K562 (cell line): Measurements from ENCODE around the gene ZNF585A. TPM values are rescaled to one million over a fixed set of nuclear protein-coding genes. Genes with fewer than 3 reads are reported as not detected.
A peak's percentile ranks its signal among the peaks of the same experiment; 100 is the strongest.

Experiments used
- COPS2 ChIP-seq: fragments of 450-650 bp; conservative IDR thresholded peaks from 2 replicates; pipeline ENCODE4 v1.6.1; 2016; ENCODE audit warnings: mild to moderate bottlenecking, moderate library complexity
- FOXM1 ChIP-seq, 2 experiments: fragments of 450-650 bp in 1 of 2; sonication (generic) in 1 of 2; formaldehyde crosslinking in 1 of 2; IDR thresholded peaks; 2 replicates each; pipeline versions ENCODE4 v1.6.1 to v1.9.0; 2017 to 2022; ENCODE audit warnings: low read depth in 2 of 2, mild to moderate bottlenecking in 2 of 2, missing genetic modification reagents in 1 of 2, moderate library complexity in 1 of 2
- SLC30A9 ChIP-seq: fragments of 250-450 bp; sonication (Bioruptor Pico); IDR thresholded peaks from 2 replicates; pipeline ENCODE4 v1.8.0; 2022; ENCODE audit warnings: mild to moderate bottlenecking, moderate library complexity
- TOE1 ChIP-seq, 2 experiments: fragments of 450-650 bp in 1 of 2; sonication (generic) in 1 of 2; formaldehyde crosslinking in 1 of 2; IDR thresholded peaks; 2 replicates each; pipeline versions ENCODE4 v1.7.1 to v1.8.0; 2016 to 2022; ENCODE audit warnings: borderline replicate concordance in 2 of 2, mild to moderate bottlenecking in 2 of 2, antibody characterized with exemption in 1 of 2, inconsistent platforms in 1 of 2, low read depth in 1 of 2, missing genetic modification reagents in 1 of 2, moderate library complexity in 1 of 2
- TRIM28 ChIP-seq: fragments of 450-650 bp; IDR thresholded peaks from 2 replicates; pipeline ENCODE4 v1.6.1; 2017
- XRCC4 ChIP-seq: IDR thresholded peaks from one replicate; pipeline ENCODE4 v1.6.1; 2011; ENCODE audit not compliant: insufficient read depth, insufficient read length; ENCODE audit errors: extremely low read depth
- ZBTB8A ChIP-seq: fragments of 450-650 bp; IDR thresholded peaks from 2 replicates; pipeline ENCODE4 v1.6.1; 2018; ENCODE audit warnings: mild to moderate bottlenecking, moderate library complexity; ENCODE audit not compliant: partially characterized antibody
- ZNF263 ChIP-seq: sonication (generic); formaldehyde crosslinking; IDR thresholded peaks from 2 replicates; pipeline ENCODE4 v1.8.0; 2022; ENCODE audit warnings: mild to moderate bottlenecking, missing genetic modification reagents, borderline replicate concordance
- ZNF3 ChIP-seq: fragments of 250-450 bp; sonication (Bioruptor Pico); IDR thresholded peaks from 2 replicates; pipeline ENCODE4 v1.5.0; 2021; ENCODE audit warnings: mild to moderate bottlenecking, moderate library complexity
- polyA plus RNA-seq, 8 experiments: library from polyadenylated mRNA; depleted of rRNA in 4 of 8; stranded (reverse) in 5 of 8; unstranded in 3 of 8; fragments of >200 nt; fragmentation: Nextera tagmentation in 2 of 8; fragmentation: Illumina TruSeq in 1 of 8; extraction: Ambion mirVana in 2 of 8; extraction: Trizol in 1 of 8; gene quantifications; 2 replicates each; pipeline versions ENCODE4 v1.2.1 to v1.2.3, GENCODE V29; 2011 to 2014; ENCODE audit warnings: inconsistent platforms in 1 of 8, missing spikeins in 1 of 8
- total RNA-seq, 7 experiments: library from RNA; depleted of rRNA in 6 of 7; stranded (reverse); fragments of >200 nt in 6 of 7; fragmentation: Illumina TruSeq in 2 of 7; extraction: Trizol in 2 of 7; gene quantifications; 2 replicates each; pipeline versions ENCODE4 v1.2.1 to v1.2.3, GENCODE V29; 2011 to 2021; ENCODE audit warnings: low replicate concordance in 1 of 7
- TF ChIP-seq, protein P1 (sequence below): fragments of 250-450 bp; sonication (Bioruptor Pico); IDR thresholded peaks from 2 replicates; pipeline ENCODE4 v1.5.0; 2022; ENCODE audit warnings: mild to moderate bottlenecking
- TF ChIP-seq, protein P2 (sequence below): fragments of 150-350 bp; conservative IDR thresholded peaks from 2 replicates; pipeline ENCODE4 v1.6.1; 2014; ENCODE audit warnings: low read length
- TF ChIP-seq, protein P3 (sequence below): fragments of 450-650 bp; IDR thresholded peaks from 2 replicates; pipeline ENCODE4 v1.6.1; 2016; ENCODE audit warnings: low read depth

ZNF585A gene
- total and polyA plus RNA-seq, 9 of the 15 experiments (the other 6 are each of a cell fraction or from before 2014, with no cell fraction given), result 5.6 to 31.0 (median 8.5) TPM

DNA sequence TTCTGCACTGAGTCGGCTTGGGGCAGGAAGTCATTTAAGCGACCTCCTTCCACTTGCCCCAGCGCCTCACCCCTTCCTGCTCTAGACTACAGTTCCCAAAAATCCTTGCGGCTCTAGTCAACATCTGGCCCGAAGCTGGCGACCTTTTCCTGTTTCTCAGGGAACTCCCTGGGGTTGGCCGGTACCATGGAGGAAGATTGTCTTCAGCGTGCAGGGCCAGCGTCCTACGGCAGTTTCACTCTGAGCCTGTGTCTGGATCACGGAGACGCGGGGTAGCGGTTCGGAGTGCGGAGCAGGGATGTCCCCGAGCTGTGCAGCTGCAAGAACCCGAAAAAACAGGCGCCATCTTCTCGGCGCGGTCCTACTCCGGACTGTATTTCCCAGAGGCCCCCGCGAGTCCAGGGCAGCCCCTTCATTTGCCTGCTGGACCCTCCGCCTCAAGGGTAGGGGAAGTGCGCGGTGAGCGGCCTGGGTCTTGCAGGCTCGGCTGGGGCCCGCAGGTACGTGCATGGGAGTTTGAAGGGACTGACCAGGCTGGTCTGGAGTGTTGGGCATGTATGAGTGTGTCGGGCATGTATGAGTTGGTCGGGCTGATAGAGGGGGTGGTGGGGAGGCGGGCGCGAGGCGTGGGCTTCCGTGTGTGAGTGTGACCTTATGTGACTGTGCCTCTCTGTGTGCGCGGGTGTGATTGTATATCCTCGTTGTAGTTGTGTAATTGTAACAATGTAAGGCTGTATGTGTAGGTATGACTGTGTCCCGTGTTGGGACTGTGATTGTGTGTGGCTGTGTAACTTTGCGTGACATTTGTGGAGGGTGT lies 45.5 kb upstream of the ZNF585A start, which contains the start of gene ZNF383 (continued):
- TF ChIP-seq, protein P1, sequence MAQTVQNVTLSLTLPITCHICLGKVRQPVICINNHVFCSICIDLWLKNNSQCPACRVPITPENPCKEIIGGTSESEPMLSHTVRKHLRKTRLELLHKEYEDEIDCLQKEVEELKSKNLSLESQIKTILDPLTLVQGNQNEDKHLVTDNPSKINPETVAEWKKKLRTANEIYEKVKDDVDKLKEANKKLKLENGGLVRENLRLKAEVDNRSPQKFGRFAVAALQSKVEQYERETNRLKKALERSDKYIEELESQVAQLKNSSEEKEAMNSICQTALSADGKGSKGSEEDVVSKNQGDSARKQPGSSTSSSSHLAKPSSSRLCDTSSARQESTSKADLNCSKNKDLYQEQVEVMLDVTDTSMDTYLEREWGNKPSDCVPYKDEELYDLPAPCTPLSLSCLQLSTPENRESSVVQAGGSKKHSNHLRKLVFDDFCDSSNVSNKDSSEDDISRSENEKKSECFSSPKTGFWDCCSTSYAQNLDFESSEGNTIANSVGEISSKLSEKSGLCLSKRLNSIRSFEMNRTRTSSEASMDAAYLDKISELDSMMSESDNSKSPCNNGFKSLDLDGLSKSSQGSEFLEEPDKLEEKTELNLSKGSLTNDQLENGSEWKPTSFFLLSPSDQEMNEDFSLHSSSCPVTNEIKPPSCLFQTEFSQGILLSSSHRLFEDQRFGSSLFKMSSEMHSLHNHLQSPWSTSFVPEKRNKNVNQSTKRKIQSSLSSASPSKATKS (CRISPR knock-in tag), result no peak
- TF ChIP-seq TOE1 (IDR thresholded peaks at IDR 0.05; ENCODE audit: borderline replicate concordance) (peak; percentile 81), TOE1 (CRISPR knock-in tag; IDR thresholded peaks at IDR 0.05; ENCODE audit: borderline replicate concordance, low read depth) (no peak), COPS2 (no peak), ZNF3 (CRISPR knock-in tag) (no peak), ZNF263 (no peak), TRIM28 (0 out of 2 replicates have a peak, but pooled peaks have one; percentile 23), ZBTB8A (no peak), FOXM1 (IDR thresholded peaks at IDR 0.05; ENCODE audit: low read depth) (peak; percentile 48; the same call in 1 of the 2 replicates), FOXM1 (CRISPR knock-in tag; IDR thresholded peaks at IDR 0.05; ENCODE audit: low read depth) (no peak), SLC30A9 (CRISPR knock-in tag) (no peak), XRCC4 (no peak)
- TF ChIP-seq, protein P2, sequence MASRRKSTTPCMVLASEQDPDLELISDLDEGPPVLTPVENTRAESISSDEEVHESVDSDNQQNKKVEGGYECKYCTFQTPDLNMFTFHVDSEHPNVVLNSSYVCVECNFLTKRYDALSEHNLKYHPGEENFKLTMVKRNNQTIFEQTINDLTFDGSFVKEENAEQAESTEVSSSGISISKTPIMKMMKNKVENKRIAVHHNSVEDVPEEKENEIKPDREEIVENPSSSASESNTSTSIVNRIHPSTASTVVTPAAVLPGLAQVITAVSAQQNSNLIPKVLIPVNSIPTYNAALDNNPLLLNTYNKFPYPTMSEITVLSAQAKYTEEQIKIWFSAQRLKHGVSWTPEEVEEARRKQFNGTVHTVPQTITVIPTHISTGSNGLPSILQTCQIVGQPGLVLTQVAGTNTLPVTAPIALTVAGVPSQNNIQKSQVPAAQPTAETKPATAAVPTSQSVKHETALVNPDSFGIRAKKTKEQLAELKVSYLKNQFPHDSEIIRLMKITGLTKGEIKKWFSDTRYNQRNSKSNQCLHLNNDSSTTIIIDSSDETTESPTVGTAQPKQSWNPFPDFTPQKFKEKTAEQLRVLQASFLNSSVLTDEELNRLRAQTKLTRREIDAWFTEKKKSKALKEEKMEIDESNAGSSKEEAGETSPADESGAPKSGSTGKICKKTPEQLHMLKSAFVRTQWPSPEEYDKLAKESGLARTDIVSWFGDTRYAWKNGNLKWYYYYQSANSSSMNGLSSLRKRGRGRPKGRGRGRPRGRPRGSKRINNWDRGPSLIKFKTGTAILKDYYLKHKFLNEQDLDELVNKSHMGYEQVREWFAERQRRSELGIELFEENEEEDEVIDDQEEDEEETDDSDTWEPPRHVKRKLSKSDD, result no peak
- TF ChIP-seq, protein P3, sequence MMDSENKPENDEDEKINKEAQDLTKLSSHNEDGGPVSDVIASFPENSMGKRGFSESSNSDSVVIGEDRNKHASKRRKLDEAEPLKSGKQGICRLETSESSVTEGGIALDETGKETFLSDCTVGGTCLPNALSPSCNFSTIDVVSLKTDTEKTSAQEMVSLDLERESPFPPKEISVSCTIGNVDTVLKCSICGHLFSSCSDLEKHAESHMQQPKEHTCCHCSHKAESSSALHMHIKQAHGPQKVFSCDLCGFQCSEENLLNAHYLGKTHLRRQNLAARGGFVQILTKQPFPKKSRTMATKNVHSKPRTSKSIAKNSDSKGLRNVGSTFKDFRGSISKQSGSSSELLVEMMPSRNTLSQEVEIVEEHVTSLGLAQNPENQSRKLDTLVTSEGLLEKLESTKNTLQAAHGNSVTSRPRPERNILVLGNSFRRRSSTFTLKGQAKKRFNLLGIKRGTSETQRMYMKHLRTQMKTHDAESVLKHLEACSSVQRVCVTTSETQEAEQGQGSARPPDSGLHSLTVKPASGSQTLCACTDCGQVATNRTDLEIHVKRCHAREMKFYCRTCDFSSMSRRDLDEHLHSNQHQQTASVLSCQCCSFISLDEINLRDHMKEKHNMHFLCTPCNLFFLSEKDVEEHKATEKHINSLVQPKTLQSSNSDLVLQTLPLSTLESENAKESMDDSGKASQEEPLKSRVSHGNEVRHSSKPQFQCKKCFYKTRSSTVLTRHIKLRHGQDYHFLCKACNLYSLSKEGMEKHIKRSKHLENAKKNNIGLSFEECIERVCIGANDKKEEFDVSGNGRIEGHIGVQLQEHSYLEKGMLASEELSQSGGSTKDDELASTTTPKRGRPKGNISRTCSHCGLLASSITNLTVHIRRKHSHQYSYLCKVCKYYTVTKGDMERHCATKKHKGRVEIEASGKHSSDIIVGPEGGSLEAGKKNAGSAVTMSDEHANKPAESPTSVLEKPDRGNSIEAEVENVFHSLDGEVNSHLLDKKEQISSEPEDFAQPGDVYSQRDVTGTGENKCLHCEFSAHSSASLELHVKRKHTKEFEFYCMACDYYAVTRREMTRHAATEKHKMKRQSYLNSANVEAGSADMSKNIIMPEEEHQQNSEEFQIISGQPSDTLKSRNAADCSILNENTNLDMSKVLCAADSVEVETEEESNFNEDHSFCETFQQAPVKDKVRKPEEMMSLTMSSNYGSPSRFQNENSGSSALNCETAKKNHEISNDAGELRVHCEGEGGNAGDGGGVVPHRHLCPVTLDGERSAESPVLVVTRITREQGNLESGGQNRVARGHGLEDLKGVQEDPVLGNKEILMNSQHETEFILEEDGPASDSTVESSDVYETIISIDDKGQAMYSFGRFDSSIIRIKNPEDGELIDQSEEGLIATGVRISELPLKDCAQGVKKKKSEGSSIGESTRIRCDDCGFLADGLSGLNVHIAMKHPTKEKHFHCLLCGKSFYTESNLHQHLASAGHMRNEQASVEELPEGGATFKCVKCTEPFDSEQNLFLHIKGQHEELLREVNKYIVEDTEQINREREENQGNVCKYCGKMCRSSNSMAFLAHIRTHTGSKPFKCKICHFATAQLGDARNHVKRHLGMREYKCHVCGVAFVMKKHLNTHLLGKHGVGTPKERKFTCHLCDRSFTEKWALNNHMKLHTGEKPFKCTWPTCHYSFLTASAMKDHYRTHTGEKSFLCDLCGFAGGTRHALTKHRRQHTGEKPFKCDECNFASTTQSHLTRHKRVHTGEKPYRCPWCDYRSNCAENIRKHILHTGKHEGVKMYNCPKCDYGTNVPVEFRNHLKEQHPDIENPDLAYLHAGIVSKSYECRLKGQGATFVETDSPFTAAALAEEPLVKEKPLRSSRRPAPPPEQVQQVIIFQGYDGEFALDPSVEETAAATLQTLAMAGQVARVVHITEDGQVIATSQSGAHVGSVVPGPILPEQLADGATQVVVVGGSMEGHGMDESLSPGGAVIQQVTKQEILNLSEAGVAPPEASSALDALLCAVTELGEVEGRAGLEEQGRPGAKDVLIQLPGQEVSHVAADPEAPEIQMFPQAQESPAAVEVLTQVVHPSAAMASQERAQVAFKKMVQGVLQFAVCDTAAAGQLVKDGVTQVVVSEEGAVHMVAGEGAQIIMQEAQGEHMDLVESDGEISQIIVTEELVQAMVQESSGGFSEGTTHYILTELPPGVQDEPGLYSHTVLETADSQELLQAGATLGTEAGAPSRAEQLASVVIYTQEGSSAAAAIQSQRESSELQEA, result no peak
